ENCODE data around the gene EIF3L. TPM values are rescaled to one million over a fixed set of nuclear protein-coding genes. Genes with fewer than 3 reads are reported as not detected.

Gene EIF3L
- polyA plus RNA-seq, 1 of the 3 experiments (the other 2 are of a cell fraction): 478 TPM

GRCh38 chr22:37832022-37832857 lies 17.0 kb upstream of the EIF3L start:
- Histone ChIP-seq H3K79me2 (ENCODE audit: insufficient read depth) (no peaks in the 10 kb centered on the region), H3K9ac (no peak overlapping the region), H3K36me3 (replicated peaks in 1 of 2; ENCODE audit: control insufficient read depth in 1 of 2, insufficient read depth in 2 of 2, low read length in 1 of 2) (peaks cover 32 to 46% of the 10 kb centered on the region in 2 experiments), H3K27ac (ENCODE audit: low read depth in 2 of 2, low read length in 1 of 2) (no peak overlapping the region), H3K4me2 (no peak overlapping the region), H3K9me3 (no peaks in the 10 kb centered on the region), H3K4me3 (ENCODE audit: low read depth in 2 of 2, low read length in 1 of 2) (no peak overlapping the region), H3K4me1 (ENCODE audit: control insufficient read depth in 1 of 2, insufficient read depth in 2 of 2, low read depth in 1 of 2, low read length in 1 of 2) (no peaks in the 10 kb centered on the region), H4K20me1 (ENCODE audit: insufficient read depth) (no peaks in the 10 kb centered on the region), H2AFZ (ENCODE audit: low read depth) (no peak overlapping the region), H3K9me2 (no peaks in the 10 kb centered on the region), H3F3A (replicated peaks; ENCODE audit: insufficient read depth) (no peaks in the 10 kb centered on the region), H3K27me3 (ENCODE audit: insufficient read depth) (no peaks in the 10 kb centered on the region)
- WGBS (ENCODE audit: low lambda C conversion rate): 98% methylated on average over 10 of the region's 16 CpGs
- ChIA-PET CTCF (interaction anchor here (1.0 kb wide), 1 partner anchor 10 kb away, joined by 3 read pairs; no protein-coding TSS in a partner anchor), POLR2A (no interaction called here)
- DNase-seq: no peak
- TF ChIP-seq MEF2A (IDR thresholded peaks at IDR 0.05; ENCODE audit: borderline replicate concordance, low read depth) (no peak), GABPA (IDR thresholded peaks at IDR 0.05; ENCODE audit: low read depth) (no peak), MAX (IDR thresholded peaks at IDR 0.05; ENCODE audit: low read depth) (no peak), SIN3A (IDR thresholded peaks at IDR 0.05; ENCODE audit: borderline replicate concordance, low read depth, low read length) (no peak), RFX5 (IDR thresholded peaks at IDR 0.05; ENCODE audit: low read length) (no peak), MXI1 (IDR thresholded peaks at IDR 0.05; ENCODE audit: low read depth, low read length) (no peak), JUND (IDR thresholded peaks at IDR 0.05) (no peak), TEAD4 (IDR thresholded peaks at IDR 0.05; ENCODE audit: borderline replicate concordance, insufficient read depth) (no peak)
- TF ChIP-seq, protein P1, sequence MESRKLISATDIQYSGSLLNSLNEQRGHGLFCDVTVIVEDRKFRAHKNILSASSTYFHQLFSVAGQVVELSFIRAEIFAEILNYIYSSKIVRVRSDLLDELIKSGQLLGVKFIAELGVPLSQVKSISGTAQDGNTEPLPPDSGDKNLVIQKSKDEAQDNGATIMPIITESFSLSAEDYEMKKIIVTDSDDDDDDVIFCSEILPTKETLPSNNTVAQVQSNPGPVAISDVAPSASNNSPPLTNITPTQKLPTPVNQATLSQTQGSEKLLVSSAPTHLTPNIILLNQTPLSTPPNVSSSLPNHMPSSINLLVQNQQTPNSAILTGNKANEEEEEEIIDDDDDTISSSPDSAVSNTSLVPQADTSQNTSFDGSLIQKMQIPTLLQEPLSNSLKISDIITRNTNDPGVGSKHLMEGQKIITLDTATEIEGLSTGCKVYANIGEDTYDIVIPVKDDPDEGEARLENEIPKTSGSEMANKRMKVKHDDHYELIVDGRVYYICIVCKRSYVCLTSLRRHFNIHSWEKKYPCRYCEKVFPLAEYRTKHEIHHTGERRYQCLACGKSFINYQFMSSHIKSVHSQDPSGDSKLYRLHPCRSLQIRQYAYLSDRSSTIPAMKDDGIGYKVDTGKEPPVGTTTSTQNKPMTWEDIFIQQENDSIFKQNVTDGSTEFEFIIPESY (IDR thresholded peaks at IDR 0.05; ENCODE audit: borderline replicate concordance, low read depth): no peak
- TF ChIP-seq, protein P2, sequence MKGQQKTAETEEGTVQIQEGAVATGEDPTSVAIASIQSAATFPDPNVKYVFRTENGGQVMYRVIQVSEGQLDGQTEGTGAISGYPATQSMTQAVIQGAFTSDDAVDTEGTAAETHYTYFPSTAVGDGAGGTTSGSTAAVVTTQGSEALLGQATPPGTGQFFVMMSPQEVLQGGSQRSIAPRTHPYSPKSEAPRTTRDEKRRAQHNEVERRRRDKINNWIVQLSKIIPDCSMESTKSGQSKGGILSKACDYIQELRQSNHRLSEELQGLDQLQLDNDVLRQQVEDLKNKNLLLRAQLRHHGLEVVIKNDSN (IDR thresholded peaks at IDR 0.05; ENCODE audit: borderline replicate concordance, low read depth): no peak
- TF ChIP-seq, protein P3, sequence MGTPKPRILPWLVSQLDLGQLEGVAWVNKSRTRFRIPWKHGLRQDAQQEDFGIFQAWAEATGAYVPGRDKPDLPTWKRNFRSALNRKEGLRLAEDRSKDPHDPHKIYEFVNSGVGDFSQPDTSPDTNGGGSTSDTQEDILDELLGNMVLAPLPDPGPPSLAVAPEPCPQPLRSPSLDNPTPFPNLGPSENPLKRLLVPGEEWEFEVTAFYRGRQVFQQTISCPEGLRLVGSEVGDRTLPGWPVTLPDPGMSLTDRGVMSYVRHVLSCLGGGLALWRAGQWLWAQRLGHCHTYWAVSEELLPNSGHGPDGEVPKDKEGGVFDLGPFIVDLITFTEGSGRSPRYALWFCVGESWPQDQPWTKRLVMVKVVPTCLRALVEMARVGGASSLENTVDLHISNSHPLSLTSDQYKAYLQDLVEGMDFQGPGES (IDR thresholded peaks at IDR 0.05; ENCODE audit: low read depth, low read length): no peak
- TF ChIP-seq, protein P4, sequence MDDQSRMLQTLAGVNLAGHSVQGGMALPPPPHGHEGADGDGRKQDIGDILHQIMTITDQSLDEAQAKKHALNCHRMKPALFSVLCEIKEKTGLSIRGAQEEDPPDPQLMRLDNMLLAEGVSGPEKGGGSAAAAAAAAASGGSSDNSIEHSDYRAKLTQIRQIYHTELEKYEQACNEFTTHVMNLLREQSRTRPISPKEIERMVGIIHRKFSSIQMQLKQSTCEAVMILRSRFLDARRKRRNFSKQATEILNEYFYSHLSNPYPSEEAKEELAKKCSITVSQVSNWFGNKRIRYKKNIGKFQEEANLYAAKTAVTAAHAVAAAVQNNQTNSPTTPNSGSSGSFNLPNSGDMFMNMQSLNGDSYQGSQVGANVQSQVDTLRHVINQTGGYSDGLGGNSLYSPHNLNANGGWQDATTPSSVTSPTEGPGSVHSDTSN (IDR thresholded peaks at IDR 0.05): no peak

Data from SK-N-SH (cell line).